ENCODE data around the gene RAB3D.
A peak's percentile ranks its signal among the peaks of the same experiment; 100 is the strongest.

RAB3D gene

DNA sequence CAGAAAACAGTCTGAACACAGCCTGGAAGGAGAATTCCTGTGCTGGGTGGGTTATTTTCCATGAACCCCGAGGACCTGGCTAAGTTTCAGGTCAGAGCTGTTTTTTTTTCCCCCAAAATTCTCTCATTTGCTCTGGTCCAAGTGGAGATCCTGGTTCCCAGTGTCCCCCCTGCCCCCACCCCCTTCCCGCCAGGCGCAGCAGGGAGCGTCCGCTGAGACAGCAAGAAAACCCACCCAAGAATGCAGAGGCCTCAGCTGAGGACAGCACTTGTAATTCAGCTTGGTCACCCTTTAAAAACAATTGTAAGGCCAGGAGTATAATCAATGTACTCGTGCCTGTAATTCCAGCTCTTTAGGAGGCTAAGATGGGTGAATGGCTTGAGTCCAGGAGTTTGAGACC is 54.9 kb downstream of the RAB3D start:
- DNase-seq (ENCODE audit: low read depth): peak; percentile 66
- no peak overlapping the region for H3K4me3 ChIP-seq (ENCODE audit: low read depth, low read length)
- TF ChIP-seq, protein P1, sequence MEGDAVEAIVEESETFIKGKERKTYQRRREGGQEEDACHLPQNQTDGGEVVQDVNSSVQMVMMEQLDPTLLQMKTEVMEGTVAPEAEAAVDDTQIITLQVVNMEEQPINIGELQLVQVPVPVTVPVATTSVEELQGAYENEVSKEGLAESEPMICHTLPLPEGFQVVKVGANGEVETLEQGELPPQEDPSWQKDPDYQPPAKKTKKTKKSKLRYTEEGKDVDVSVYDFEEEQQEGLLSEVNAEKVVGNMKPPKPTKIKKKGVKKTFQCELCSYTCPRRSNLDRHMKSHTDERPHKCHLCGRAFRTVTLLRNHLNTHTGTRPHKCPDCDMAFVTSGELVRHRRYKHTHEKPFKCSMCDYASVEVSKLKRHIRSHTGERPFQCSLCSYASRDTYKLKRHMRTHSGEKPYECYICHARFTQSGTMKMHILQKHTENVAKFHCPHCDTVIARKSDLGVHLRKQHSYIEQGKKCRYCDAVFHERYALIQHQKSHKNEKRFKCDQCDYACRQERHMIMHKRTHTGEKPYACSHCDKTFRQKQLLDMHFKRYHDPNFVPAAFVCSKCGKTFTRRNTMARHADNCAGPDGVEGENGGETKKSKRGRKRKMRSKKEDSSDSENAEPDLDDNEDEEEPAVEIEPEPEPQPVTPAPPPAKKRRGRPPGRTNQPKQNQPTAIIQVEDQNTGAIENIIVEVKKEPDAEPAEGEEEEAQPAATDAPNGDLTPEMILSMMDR (conservative IDR thresholded peaks at IDR 0.05; ENCODE audit: low read depth, low read length): no peak

DNA sequence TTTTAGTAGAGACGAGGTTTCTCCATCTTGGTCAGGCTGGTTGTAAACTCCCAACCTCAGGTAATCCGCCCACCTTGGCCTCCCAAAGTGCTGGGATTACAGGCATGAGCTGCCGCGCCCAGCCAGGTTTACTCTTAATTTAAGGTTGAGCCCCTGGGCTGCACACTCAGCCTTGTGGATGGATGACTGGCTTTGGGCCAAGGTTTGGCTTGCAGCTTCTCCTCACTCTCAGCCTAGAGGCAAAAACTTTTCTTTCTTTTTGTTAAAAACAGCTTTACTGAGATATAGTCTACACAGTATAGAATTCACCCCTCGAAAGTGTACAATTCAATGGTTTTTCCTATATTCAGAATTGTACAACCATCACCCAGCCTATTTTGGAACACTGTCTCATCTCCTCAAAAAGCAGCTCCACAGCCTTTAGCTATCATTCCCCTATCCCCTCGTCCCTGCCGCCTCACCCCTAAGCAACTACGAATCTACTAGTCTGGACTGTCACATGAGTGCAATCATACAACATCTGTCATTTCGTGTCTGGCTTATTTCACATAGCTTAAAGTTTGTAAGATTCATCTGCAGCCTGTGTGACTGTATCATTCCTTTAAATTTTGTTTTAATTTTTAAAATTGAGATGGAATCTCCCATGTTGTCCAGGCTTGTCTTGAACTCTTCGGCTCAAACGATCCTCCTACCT is 58.0 kb downstream of the RAB3D start:
- TF ChIP-seq, protein P1 (conservative IDR thresholded peaks at IDR 0.05; ENCODE audit: low read depth, low read length): no peak
- no peak for DNase-seq (ENCODE audit: low read depth)
- no peak overlapping the region for H3K4me3 ChIP-seq (ENCODE audit: low read depth, low read length)

- no peak for DNase-seq (ENCODE audit: low read depth)
- TF ChIP-seq, protein P1 (conservative IDR thresholded peaks at IDR 0.05; ENCODE audit: low read depth, low read length): no peak
- no peak overlapping the region for H3K4me3 ChIP-seq (ENCODE audit: low read depth, low read length)
Measured at GRCh38 chr19:11279505-11280236, 59.8 kb downstream of the RAB3D start.

- DNase-seq (ENCODE audit: low read depth): peak; percentile 79
- H3K4me3 ChIP-seq (ENCODE audit: low read depth, low read length): no peak overlapping the region
- TF ChIP-seq, protein P1 (conservative IDR thresholded peaks at IDR 0.05; ENCODE audit: low read depth, low read length): no peak
Measured at GRCh38 chr19:11278670-11279069, 60.8 kb downstream of the RAB3D start.

- TF ChIP-seq, protein P1 (conservative IDR thresholded peaks at IDR 0.05; ENCODE audit: low read depth, low read length): no peak
- DNase-seq (ENCODE audit: low read depth): no peak
- no peak overlapping the region for H3K4me3 ChIP-seq (ENCODE audit: low read depth, low read length)
Measured at GRCh38 chr19:11274533-11275086, 64.8 kb downstream of the RAB3D start.

DNA sequence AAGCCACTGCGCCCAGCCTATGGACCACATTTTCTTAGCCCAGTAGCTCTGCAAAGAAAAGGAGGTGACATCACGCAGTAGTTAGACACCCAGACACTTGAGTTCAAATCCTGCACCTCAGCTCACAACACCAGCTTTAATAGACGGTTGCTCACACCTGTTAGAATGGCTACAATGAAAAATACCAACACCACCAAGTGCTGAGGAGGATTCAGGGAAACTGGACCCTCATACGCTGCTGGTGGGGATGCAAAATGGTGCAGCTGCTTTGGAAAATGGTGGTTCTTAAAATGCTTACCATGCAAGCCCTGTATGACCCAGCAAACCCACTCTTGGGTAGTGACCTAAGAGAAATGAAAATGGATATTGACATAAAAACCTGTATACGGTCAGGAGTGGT is 65.5 kb downstream of the RAB3D start:
- H3K4me3 ChIP-seq (ENCODE audit: low read depth, low read length): no peak overlapping the region
- no peak for DNase-seq (ENCODE audit: low read depth)
- TF ChIP-seq, protein P1 (conservative IDR thresholded peaks at IDR 0.05; ENCODE audit: low read depth, low read length): no peak

All from choroid plexus epithelial cell (primary cell).